Measurements from ENCODE around the gene NLRC4.
"Not testable (repeated sequence)": the region's sequence is repeated elsewhere in the genome, so short reads cannot be mapped to it uniquely, and the experiment has no call there.

Gene NLRC4

DNA sequence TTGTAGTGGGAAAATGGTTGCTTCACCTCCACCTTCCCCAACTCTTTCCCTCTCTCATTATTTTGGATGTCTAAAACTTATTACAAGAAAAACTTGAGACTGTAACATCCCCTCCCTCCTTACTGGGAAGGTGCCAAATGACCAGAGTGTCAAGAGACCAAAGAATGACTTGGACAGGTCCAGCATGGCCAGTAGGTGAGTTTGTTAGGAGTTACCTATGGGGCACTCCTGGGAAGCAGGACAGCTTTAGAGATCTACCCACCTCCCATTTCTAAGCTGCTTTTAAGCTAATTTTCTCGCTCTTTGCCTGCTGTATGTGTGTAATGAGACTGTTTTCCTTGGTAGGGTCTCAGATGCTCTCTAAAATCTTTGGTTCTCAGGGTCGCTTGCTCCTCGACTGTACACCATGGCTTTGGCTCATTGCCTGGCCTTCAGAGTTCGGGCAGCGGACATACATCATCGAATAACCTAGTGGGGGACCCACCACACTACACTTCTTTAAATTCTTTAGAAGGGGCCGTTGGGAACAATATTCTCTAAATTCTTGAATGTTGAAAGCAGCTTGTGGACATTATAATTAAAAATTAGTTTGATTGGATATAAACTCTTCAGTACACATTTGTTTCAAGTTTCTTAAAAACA, 53.8 kb downstream of the NLRC4 start:
- H3K27me3 ChIP-seq (replicated peaks in 2 of 5; ENCODE audit: control insufficient read depth in 4 of 5, insufficient read depth in 5 of 5, low read length in 4 of 5): no peaks in the 10 kb centered on the region
- DNase-seq: no peak
- H3K36me3 ChIP-seq (ENCODE audit: control insufficient read depth in 4 of 4, insufficient read depth in 4 of 4, low read length in 3 of 4): peaks cover 3 to 19% (median 18%) of the 10 kb centered on the region in 4 experiments
- CTCF ChIA-PET: interaction anchor here (0.5 kb wide), 1 partner anchor 62 kb away, joined by 4 read pairs; no protein-coding TSS in a partner anchor
- POLR2A ChIA-PET: no interaction called here
- no peak overlapping the region for H3K27ac ChIP-seq (ENCODE audit: insufficient read depth in 1 of 2, low read depth in 1 of 2, low read length in 2 of 2, poor library complexity in 1 of 2, severe bottlenecking in 2 of 2)
- no peaks in the 10 kb centered on the region for H3K9me3 ChIP-seq (ENCODE audit: control extremely low read depth in 1 of 5, control insufficient read depth in 4 of 5, insufficient read depth in 2 of 5, low read depth in 1 of 5, low read length in 4 of 5)
- 100% methylated on average over 2 of the region's 7 CpGs for WGBS (ENCODE audit: insufficient coverage)
- no peaks in the 10 kb centered on the region for H3K4me1 ChIP-seq (ENCODE audit: control extremely low read depth in 1 of 4, control insufficient read depth in 4 of 4, insufficient read depth in 4 of 4, low read length in 3 of 4)
- H3K4me3 ChIP-seq (ENCODE audit: control insufficient read depth in 1 of 7, extremely low read depth in 1 of 7, insufficient read depth in 4 of 7, low read depth in 2 of 7, low read length in 6 of 7): no peak overlapping the region

DNA sequence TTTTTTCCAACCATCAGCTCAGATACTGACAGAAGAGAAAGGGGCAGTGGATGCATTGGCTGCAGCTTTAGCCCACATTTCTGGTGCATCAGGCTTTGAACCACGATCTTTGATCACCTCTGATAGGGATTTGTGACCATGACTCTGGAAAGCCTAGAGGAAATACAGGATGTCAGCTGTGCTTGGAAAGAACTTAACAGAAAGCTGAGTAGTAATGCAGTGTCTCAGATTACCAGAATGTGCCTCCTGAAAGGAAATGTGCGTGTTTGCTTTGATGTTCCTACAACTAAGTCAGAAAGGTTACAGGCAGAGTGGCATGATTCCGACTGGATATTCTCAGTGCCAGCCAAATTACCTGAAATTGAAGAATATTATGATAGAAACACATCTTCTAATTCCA, 61.3 kb downstream of the NLRC4 start:
- WGBS (ENCODE audit: insufficient coverage): 93% methylated on average over 3 of the region's 3 CpGs
- POLR2A ChIA-PET; H3K27ac ChIP-seq (ENCODE audit: insufficient read depth in 1 of 2, low read depth in 1 of 2, low read length in 2 of 2, poor library complexity in 1 of 2, severe bottlenecking in 2 of 2); H3K4me1 ChIP-seq (ENCODE audit: control extremely low read depth in 1 of 4, control insufficient read depth in 4 of 4, insufficient read depth in 4 of 4, low read length in 3 of 4); H3K9me3 ChIP-seq (ENCODE audit: control extremely low read depth in 1 of 5, control insufficient read depth in 4 of 5, insufficient read depth in 2 of 5, low read depth in 1 of 5, low read length in 4 of 5); H3K4me3 ChIP-seq (ENCODE audit: control insufficient read depth in 1 of 7, extremely low read depth in 1 of 7, insufficient read depth in 4 of 7, low read depth in 2 of 7, low read length in 6 of 7); H3K27me3 ChIP-seq (replicated peaks in 2 of 5; ENCODE audit: control insufficient read depth in 4 of 5, insufficient read depth in 5 of 5, low read length in 4 of 5); DNase-seq; CTCF ChIA-PET: not testable (repeated sequence)
- peaks cover 7 to 28% (median 11%) of the 10 kb centered on the region in 4 experiments for H3K36me3 ChIP-seq (ENCODE audit: control insufficient read depth in 4 of 4, insufficient read depth in 4 of 4, low read length in 3 of 4)

DNA sequence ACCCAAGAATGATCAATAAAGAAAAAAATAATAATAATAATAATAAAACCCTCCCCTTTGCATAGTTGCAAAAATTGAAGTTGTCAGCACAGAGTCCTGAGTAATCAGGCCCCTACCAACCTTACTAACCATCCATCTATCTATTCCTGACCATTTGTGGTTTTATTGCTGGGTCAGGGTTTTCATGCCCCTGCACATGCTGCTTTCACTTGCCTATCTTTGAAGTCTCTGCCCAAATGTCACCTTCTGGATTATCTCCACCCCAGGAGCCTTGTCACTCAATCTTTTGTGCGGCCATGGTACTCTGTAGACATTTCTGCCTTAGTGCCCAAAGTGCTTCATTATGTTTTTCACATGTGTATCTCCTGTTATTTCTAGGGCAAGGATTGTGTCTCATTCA, 63.9 kb downstream of the NLRC4 start:
- Histone ChIP-seq H3K27ac (ENCODE audit: insufficient read depth in 1 of 2, low read depth in 1 of 2, low read length in 2 of 2, poor library complexity in 1 of 2, severe bottlenecking in 2 of 2) (no peak overlapping the region), H3K9me3 (ENCODE audit: control extremely low read depth in 1 of 5, control insufficient read depth in 4 of 5, insufficient read depth in 2 of 5, low read depth in 1 of 5, low read length in 4 of 5) (no peaks in the 10 kb centered on the region), H3K27me3 (replicated peaks in 2 of 5; ENCODE audit: control insufficient read depth in 4 of 5, insufficient read depth in 5 of 5, low read length in 4 of 5) (no peaks in the 10 kb centered on the region), H3K36me3 (ENCODE audit: control insufficient read depth in 4 of 4, insufficient read depth in 4 of 4, low read length in 3 of 4) (peaks cover 8 to 36% (median 17%) of the 10 kb centered on the region in 4 experiments), H3K4me1 (ENCODE audit: control extremely low read depth in 1 of 4, control insufficient read depth in 4 of 4, insufficient read depth in 4 of 4, low read length in 3 of 4) (no peaks in the 10 kb centered on the region), H3K4me3 (ENCODE audit: control insufficient read depth in 1 of 7, extremely low read depth in 1 of 7, insufficient read depth in 4 of 7, low read depth in 2 of 7, low read length in 6 of 7) (no peak overlapping the region)
- DNase-seq: no peak
- CTCF ChIA-PET: no interaction called here
- WGBS (ENCODE audit: insufficient coverage): 100% methylated on average over 1 of the region's 1 CpG
- POLR2A ChIA-PET: no interaction called here

DNA sequence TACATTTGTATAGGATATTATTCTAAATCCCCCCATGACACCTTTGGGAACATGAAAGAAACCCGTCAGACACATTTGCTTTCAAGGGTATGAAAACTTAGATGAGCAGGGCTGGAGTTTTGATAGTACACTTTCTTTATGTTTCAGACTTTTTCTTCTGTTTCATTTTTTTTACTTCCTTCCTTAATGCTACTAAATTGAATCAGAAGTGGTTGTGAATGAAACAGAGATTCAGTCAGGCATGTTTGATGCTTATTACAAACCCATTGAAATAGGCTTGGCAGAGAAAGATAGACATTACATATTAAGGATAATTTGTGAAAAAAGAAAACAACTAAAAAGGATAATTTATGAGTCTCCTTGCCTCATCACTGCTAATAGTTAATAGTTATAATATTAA, 72.3 kb downstream of the NLRC4 start:
- no peak for DNase-seq
- CTCF ChIA-PET: no interaction called here
- Histone ChIP-seq H3K4me3 (ENCODE audit: control insufficient read depth in 1 of 7, extremely low read depth in 1 of 7, insufficient read depth in 4 of 7, low read depth in 2 of 7, low read length in 6 of 7) (no peak overlapping the region), H3K4me1 (ENCODE audit: control extremely low read depth in 1 of 4, control insufficient read depth in 4 of 4, insufficient read depth in 4 of 4, low read length in 3 of 4) (no peaks in the 10 kb centered on the region), H3K9me3 (ENCODE audit: control extremely low read depth in 1 of 5, control insufficient read depth in 4 of 5, insufficient read depth in 2 of 5, low read depth in 1 of 5, low read length in 4 of 5) (no peaks in the 10 kb centered on the region), H3K27ac (ENCODE audit: insufficient read depth in 1 of 2, low read depth in 1 of 2, low read length in 2 of 2, poor library complexity in 1 of 2, severe bottlenecking in 2 of 2) (no peak overlapping the region), H3K36me3 (ENCODE audit: control insufficient read depth in 4 of 4, insufficient read depth in 4 of 4, low read length in 3 of 4) (peaks cover 4 to 14% (median 7%) of the 10 kb centered on the region in 4 experiments), H3K27me3 (replicated peaks in 2 of 5; ENCODE audit: control insufficient read depth in 4 of 5, insufficient read depth in 5 of 5, low read length in 4 of 5) (no peaks in the 10 kb centered on the region)
- no CpG with 5 or more reads among the region's 1 CpG for WGBS (ENCODE audit: insufficient coverage)
- POLR2A ChIA-PET: no interaction called here

DNA sequence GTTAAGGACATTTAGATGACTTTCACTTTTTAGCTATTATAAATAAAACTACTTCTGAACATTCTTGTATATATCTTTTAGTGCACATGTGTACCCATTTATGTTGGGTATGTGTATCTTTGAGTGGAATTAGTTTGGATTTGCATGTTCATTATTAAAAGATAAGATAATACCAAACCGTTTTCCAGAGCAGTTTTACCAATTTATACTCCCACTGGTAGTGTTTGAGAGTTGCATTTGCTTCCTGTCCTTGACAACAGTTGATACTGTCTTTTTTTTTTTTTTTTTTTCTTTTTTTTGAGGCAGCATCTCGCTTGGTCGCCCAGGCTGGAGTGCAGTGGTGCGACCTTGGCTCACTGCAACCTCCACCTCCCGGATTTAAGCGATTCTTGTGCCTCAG, 75.7 kb downstream of the NLRC4 start:
- peak in 1 of 3 donors; percentile 7 for DNase-seq
- H3K27ac ChIP-seq (ENCODE audit: insufficient read depth in 1 of 2, low read depth in 1 of 2, low read length in 2 of 2, poor library complexity in 1 of 2, severe bottlenecking in 2 of 2): no peak overlapping the region
- H3K4me1 ChIP-seq (ENCODE audit: control extremely low read depth in 1 of 4, control insufficient read depth in 4 of 4, insufficient read depth in 4 of 4, low read length in 3 of 4): no peaks in the 10 kb centered on the region
- H3K36me3 ChIP-seq (ENCODE audit: control insufficient read depth in 4 of 4, insufficient read depth in 4 of 4, low read length in 3 of 4): peaks cover 6 to 31% (median 11%) of the 10 kb centered on the region in 4 experiments
- no CpG with 5 or more reads among the region's 6 CpGs for WGBS (ENCODE audit: insufficient coverage)
- POLR2A ChIA-PET: no interaction called here
- no peaks in the 10 kb centered on the region for H3K9me3 ChIP-seq (ENCODE audit: control extremely low read depth in 1 of 5, control insufficient read depth in 4 of 5, insufficient read depth in 2 of 5, low read depth in 1 of 5, low read length in 4 of 5)
- no peaks in the 10 kb centered on the region for H3K27me3 ChIP-seq (replicated peaks in 2 of 5; ENCODE audit: control insufficient read depth in 4 of 5, insufficient read depth in 5 of 5, low read length in 4 of 5)
- H3K4me3 ChIP-seq (ENCODE audit: control insufficient read depth in 1 of 7, extremely low read depth in 1 of 7, insufficient read depth in 4 of 7, low read depth in 2 of 7, low read length in 6 of 7): no peak overlapping the region
- CTCF ChIA-PET: interaction anchor here (1.3 kb wide), 1 partner anchor 10 kb away, joined by 3 read pairs; no protein-coding TSS in a partner anchor

DNA sequence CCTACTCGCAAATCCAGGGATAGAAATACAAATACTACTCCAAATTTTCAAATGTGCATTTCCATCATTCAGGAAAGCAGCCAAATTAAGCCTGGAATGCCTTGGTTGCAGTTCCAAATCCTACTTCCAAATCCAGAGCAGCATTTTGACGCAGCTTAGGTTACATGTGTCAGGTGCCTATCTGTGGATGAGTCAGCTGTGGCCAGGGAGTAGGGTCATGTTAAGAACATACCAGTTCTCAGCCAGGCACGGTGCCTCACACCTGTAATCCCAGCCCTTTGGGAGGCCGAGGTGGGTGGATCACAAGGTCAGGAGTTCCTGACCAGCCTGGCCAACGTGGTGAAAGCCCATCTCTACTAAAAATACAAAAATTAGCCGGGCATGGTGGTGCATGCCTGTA, 82.0 kb downstream of the NLRC4 start:
- no peak overlapping the region for H3K27ac ChIP-seq (ENCODE audit: insufficient read depth in 1 of 2, low read depth in 1 of 2, low read length in 2 of 2, poor library complexity in 1 of 2, severe bottlenecking in 2 of 2)
- CTCF ChIA-PET: interaction anchor here (1.3 kb wide), 1 partner anchor 15 kb away, joined by 3 read pairs; no protein-coding TSS in a partner anchor
- H3K36me3 ChIP-seq (ENCODE audit: control insufficient read depth in 4 of 4, insufficient read depth in 4 of 4, low read length in 3 of 4): peaks cover 3 to 34% (median 18%) of the 10 kb centered on the region in 4 experiments
- no peaks in the 10 kb centered on the region for H3K27me3 ChIP-seq (replicated peaks in 2 of 5; ENCODE audit: control insufficient read depth in 4 of 5, insufficient read depth in 5 of 5, low read length in 4 of 5)
- WGBS (ENCODE audit: insufficient coverage): 95% methylated on average over 3 of the region's 6 CpGs
- no peak overlapping the region for H3K4me3 ChIP-seq (ENCODE audit: control insufficient read depth in 1 of 7, extremely low read depth in 1 of 7, insufficient read depth in 4 of 7, low read depth in 2 of 7, low read length in 6 of 7)
- no peaks in the 10 kb centered on the region for H3K9me3 ChIP-seq (ENCODE audit: control extremely low read depth in 1 of 5, control insufficient read depth in 4 of 5, insufficient read depth in 2 of 5, low read depth in 1 of 5, low read length in 4 of 5)
- no peaks in the 10 kb centered on the region for H3K4me1 ChIP-seq (ENCODE audit: control extremely low read depth in 1 of 4, control insufficient read depth in 4 of 4, insufficient read depth in 4 of 4, low read length in 3 of 4)
- no peak for DNase-seq
- POLR2A ChIA-PET: no interaction called here
